Right lobe of liver (tissue), 4 donors: Measurements from ENCODE around the gene OST4.

Source experiments
- POLR2A ChIP-seq: fragments of 450-650 bp; IDR thresholded peaks from one replicate; pipeline ENCODE4 v1.6.1; 2017; ENCODE audit warnings: antibody characterized with exemption, mild to moderate bottlenecking
- TF ChIP-seq, protein P1 (sequence below), 4 donors: fragments of 200-600 bp in 3 of 4; fragments of 450-650 bp in 1 of 4; IDR thresholded peaks; one replicate each; pipeline versions ENCODE4 v1.5.1 to v1.8.0; 2016 to 2022; ENCODE audit warnings: antibody characterized with exemption in 4 of 4, mild to moderate bottlenecking in 2 of 4
- donor health status: DM: no; HTN: no; CAD: no.
- donor health status: DM: no; HTN: no; CAD: no.
- donor health status: DM: no; HTN: yes; CAD: no.

DNA sequence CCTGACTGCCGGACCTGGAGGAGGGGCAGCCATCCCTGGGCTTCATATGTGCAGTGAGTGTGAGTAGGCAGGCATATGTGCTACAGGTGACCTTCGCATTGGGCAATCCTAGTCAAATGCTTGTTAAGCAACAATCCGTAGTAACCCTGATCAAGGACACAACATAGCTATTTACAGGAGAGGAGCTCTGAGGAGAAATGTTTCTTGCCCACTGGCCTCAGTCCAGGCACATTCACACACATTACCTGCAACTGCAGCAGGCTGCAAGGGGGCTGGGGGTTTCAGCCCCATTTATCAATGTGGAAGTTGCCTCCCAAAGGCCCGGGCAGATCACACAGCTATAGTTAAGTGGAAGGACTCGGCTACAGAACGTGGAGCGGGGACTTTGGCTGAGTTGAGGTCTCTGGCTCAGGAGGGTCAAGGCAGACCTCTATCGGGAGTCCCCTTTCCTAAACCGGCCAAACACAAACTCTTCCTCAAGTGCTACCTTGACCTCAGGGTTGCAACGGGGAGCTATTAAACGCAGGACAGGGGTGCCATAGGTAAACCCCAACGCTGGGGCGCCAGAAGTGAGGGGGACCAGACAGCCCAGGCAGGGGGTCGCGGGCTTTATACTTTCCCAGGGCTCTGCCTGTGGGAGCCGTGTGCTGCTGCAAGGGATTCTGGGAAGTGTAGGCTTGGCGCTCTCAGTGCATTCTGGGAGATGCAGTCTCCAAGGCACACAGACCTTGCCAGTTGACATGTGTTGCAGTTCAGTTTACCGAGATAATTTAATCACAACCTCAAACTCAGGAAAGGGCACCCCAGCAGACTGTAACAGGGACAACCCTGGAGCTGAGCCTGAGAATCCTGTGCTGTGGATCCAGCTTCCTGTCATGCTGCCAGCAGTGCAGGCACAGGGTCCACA lies 24.5 kb upstream of the OST4 start:
- TF ChIP-seq, protein P1, sequence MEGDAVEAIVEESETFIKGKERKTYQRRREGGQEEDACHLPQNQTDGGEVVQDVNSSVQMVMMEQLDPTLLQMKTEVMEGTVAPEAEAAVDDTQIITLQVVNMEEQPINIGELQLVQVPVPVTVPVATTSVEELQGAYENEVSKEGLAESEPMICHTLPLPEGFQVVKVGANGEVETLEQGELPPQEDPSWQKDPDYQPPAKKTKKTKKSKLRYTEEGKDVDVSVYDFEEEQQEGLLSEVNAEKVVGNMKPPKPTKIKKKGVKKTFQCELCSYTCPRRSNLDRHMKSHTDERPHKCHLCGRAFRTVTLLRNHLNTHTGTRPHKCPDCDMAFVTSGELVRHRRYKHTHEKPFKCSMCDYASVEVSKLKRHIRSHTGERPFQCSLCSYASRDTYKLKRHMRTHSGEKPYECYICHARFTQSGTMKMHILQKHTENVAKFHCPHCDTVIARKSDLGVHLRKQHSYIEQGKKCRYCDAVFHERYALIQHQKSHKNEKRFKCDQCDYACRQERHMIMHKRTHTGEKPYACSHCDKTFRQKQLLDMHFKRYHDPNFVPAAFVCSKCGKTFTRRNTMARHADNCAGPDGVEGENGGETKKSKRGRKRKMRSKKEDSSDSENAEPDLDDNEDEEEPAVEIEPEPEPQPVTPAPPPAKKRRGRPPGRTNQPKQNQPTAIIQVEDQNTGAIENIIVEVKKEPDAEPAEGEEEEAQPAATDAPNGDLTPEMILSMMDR (IDR thresholded peaks at IDR 0.05), result no peak
- TF ChIP-seq POLR2A, result peak; percentile 46
